Retinal pigment epithelial cell (primary cell): ENCODE results near the gene GFAP.

ENCODE experiments used
- DNase-seq: peaks from one replicate; pipeline ENCODE4 v3.0.0-alpha.2; 2010; ENCODE audit warnings: low read depth
- H3K4me3 ChIP-seq: 2 replicates; pipeline ENCODE4 v1.5.1; 2011; ENCODE audit warnings: mild to moderate bottlenecking, low read length, control low read depth, moderate library complexity
- TF ChIP-seq, protein P1 (sequence below): conservative IDR thresholded peaks from 2 replicates; pipeline ENCODE4 v1.5.1; 2011; ENCODE audit warnings: low read depth, low read length, control low read depth, inconsistent platforms

GFAP gene

GRCh38 chr17:44880062-44880461, 35.2 kb downstream of the GFAP start:
- DNase-seq = no peak
- TF ChIP-seq, protein P1, sequence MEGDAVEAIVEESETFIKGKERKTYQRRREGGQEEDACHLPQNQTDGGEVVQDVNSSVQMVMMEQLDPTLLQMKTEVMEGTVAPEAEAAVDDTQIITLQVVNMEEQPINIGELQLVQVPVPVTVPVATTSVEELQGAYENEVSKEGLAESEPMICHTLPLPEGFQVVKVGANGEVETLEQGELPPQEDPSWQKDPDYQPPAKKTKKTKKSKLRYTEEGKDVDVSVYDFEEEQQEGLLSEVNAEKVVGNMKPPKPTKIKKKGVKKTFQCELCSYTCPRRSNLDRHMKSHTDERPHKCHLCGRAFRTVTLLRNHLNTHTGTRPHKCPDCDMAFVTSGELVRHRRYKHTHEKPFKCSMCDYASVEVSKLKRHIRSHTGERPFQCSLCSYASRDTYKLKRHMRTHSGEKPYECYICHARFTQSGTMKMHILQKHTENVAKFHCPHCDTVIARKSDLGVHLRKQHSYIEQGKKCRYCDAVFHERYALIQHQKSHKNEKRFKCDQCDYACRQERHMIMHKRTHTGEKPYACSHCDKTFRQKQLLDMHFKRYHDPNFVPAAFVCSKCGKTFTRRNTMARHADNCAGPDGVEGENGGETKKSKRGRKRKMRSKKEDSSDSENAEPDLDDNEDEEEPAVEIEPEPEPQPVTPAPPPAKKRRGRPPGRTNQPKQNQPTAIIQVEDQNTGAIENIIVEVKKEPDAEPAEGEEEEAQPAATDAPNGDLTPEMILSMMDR = no peak
- no peak overlapping the region for H3K4me3 ChIP-seq

- TF ChIP-seq, protein P1 = no peak
- no peak for DNase-seq
- no peak overlapping the region for H3K4me3 ChIP-seq
Observed at GRCh38 chr17:44879376-44879775, 35.9 kb downstream of the GFAP start.

DNA sequence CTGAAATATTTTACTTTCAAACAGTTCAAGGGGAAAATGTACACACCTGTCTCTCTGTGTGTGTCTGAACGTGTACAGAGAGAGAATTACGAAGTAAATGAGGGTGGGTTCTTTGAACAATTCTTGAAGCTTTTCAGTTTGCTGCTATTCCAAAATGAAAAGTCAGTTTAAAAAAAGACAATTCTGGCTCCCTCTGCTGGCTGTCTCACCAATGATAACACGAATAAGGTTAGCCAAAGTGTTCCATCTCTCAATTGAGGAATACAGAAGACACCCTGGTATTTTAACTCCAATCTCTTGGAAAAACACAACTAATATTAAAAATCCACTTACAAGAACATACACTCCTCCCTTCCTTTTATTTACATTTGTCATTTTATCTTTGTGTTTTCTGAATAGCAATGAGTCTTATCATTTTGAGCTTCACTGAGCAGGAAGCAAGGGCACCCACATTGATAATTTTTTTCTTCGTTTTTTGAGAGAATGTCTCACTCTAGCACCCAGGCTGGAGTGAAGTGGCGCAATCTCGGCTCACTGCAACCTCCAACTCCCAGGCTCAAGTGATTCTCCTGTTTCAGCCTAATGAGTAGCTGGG, 36.6 kb downstream of the GFAP start:
- no peak overlapping the region for H3K4me3 ChIP-seq
- DNase-seq = no peak
- TF ChIP-seq, protein P1 = peak; percentile 69

GRCh38 chr17:44877121-44877520, 38.2 kb downstream of the GFAP start:
- no peak overlapping the region for H3K4me3 ChIP-seq
- TF ChIP-seq, protein P1 = no peak
- DNase-seq = no peak

DNA sequence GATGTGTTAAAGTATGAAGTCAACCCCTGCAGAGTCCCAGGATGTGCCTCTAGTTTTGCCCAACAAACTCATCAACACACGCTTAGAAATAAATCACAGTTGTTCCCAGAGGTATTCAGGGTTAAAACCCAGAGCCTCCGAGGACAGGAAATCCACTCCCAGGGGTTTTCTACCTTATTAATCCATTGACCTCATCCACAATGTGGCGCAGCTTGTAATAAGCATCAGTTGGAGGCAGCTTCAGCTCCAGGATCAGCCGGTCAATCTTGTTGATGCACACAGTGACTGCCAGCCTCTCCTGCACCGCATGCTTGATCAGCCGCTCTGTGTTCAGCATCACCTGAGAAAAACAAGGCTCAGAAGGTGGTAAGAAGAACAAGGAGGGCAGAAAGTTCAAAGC, 39.5 kb downstream of the GFAP start:
- H3K4me3 ChIP-seq = no peak overlapping the region
- TF ChIP-seq, protein P1 = no peak
- no peak for DNase-seq

DNA sequence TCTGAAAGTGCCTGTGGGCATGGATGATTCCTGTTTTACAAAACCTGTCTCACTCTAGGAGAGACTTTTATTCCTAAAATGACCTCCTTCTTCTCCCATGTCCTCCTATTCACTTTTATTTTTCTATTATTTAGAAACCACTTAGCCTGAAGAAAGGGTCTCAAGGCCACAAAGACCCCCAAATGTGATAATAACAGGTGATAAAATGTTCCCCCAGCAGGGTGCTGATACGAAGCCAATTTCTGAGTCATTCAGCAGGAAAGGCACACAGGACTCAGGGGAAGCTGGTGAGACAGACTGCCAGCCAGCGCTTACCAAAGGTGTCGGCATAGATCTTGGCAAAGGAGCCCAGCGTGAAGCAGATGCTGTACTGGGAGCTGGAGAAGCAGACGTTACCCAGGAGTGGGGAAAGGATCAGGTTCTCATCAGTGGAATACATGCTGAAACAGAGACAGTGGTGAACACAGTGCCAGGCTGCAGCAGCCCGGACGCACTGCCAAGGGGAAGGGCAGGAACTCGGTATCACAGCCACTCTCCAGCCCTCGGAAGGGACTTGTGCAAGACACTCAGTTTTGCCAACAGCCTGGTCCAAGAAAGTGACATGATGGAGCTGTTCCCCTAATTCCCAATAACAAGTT, 43.0 kb downstream of the GFAP start:
- H3K4me3 ChIP-seq = no peak overlapping the region
- DNase-seq = no peak
- TF ChIP-seq, protein P1 = no peak

DNA sequence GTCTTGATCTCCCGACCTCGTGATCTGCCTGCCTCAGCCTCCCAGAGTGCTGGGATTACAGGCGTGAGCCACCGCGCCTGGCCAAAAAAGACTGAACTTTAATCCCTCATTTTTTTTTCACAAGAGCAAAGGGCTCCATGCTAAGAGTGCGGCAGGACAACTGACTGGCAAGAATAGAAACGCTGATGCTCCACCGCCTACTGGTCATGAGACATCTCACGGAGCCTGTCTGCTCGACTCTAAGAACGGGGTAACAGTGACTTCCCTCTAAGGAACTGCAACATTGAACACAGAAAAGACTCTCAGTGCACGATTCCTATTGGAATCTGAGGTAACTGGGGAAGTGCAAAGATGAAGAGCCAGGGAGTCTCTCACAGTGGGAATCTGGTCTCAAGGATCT, 43.7 kb downstream of the GFAP start:
- TF ChIP-seq, protein P1 = no peak
- no peak for DNase-seq
- no peak overlapping the region for H3K4me3 ChIP-seq
